K562 (cell line): ENCODE results near the gene GINS3. TPM values are rescaled to one million over a fixed set of nuclear protein-coding genes. Genes with fewer than 3 reads are reported as not detected.

ENCODE experiments used
- HEY1 ChIP-seq: fragments of 250-450 bp; sonication (Bioruptor Pico); IDR thresholded peaks from 2 replicates; pipeline ENCODE4 v1.5.0; 2020; ENCODE audit warnings: mild to moderate bottlenecking, moderate library complexity, borderline replicate concordance
- NFATC3 ChIP-seq: fragments of 450-650 bp; IDR thresholded peaks from 2 replicates; pipeline ENCODE4 v1.6.1; 2017; ENCODE audit warnings: mild to moderate bottlenecking
- POLR2AphosphoS2 ChIP-seq: IDR thresholded peaks from 2 replicates; pipeline ENCODE4 v1.6.1; 2012; ENCODE audit warnings: low read length, improper control_type of control experiment
- POLR2G ChIP-seq: fragments of 200-400 bp; formaldehyde crosslinking; IDR thresholded peaks from 2 replicates; pipeline ENCODE4 v1.6.1; 2017; ENCODE audit warnings: low read depth, mild to moderate bottlenecking, antibody characterized with exemption, low read length, moderate library complexity
- PTTG1 ChIP-seq: fragments of 450-650 bp; IDR thresholded peaks from 2 replicates; pipeline ENCODE4 v1.6.1; 2016; ENCODE audit warnings: low read depth, mild to moderate bottlenecking, missing genetic modification characterization, missing compliant biosample characterization
- SIN3A ChIP-seq, 2 experiments: fragments of 150-350 bp in 1 of 2; IDR thresholded peaks; 2 replicates each; pipeline ENCODE4 v1.6.1; 2011 to 2016; ENCODE audit warnings: borderline replicate concordance in 2 of 2, low read depth in 2 of 2, low read length in 2 of 2, mild to moderate bottlenecking in 2 of 2, moderate library complexity in 2 of 2; ENCODE audit not compliant: control insufficient read depth in 1 of 2
- ZNF41 ChIP-seq: fragments of 250-450 bp; sonication (Bioruptor Pico); conservative IDR thresholded peaks from 2 replicates; pipeline ENCODE4 v1.4.0; 2020; ENCODE audit warnings: mild to moderate bottlenecking
- ZNF507 ChIP-seq: conservative IDR thresholded peaks from 2 replicates; pipeline ENCODE4 v1.6.1; 2017; ENCODE audit warnings: missing genetic modification characterization, missing compliant biosample characterization
- ZNF76 ChIP-seq: fragments of 250-450 bp; sonication (Bioruptor Pico); IDR thresholded peaks from 2 replicates; pipeline ENCODE4 v1.4.0; 2020; ENCODE audit warnings: mild to moderate bottlenecking, moderate library complexity, borderline replicate concordance
- ZNF766 ChIP-seq: fragments of 200-800 bp; sonication (Bioruptor generic); conservative IDR thresholded peaks from 2 replicates; pipeline ENCODE4 v1.6.1; 2016; ENCODE audit warnings: missing genetic modification characterization, missing compliant biosample characterization
- ZNF830 ChIP-seq: fragments of 250-450 bp; sonication (Bioruptor Pico); IDR thresholded peaks from 2 replicates; pipeline ENCODE4 v1.5.0; 2021; ENCODE audit warnings: mild to moderate bottlenecking
- polyA plus RNA-seq, 8 experiments: library from polyadenylated mRNA; depleted of rRNA in 4 of 8; stranded (reverse) in 5 of 8; unstranded in 3 of 8; fragments of >200 nt; fragmentation: Nextera tagmentation in 2 of 8; fragmentation: Illumina TruSeq in 1 of 8; extraction: Ambion mirVana in 2 of 8; extraction: Trizol in 1 of 8; gene quantifications; 2 replicates each; pipeline versions ENCODE4 v1.2.1 to v1.2.3, GENCODE V29; 2011 to 2014; ENCODE audit warnings: inconsistent platforms in 1 of 8, missing spikeins in 1 of 8
- total RNA-seq, 7 experiments: library from RNA; depleted of rRNA in 6 of 7; stranded (reverse); fragments of >200 nt in 6 of 7; fragmentation: Illumina TruSeq in 2 of 7; extraction: Trizol in 2 of 7; gene quantifications; 2 replicates each; pipeline versions ENCODE4 v1.2.1 to v1.2.3, GENCODE V29; 2011 to 2021; ENCODE audit warnings: low replicate concordance in 1 of 7
- TF ChIP-seq, protein P1 (sequence below): fragments of 450-650 bp; IDR thresholded peaks from 2 replicates; pipeline ENCODE4 v1.7.1; 2018; ENCODE audit warnings: mild to moderate bottlenecking, low read depth; ENCODE audit not compliant: partially characterized antibody
- TF ChIP-seq, protein P2 (sequence below): fragments of 200-800 bp; sonication (Bioruptor generic); IDR thresholded peaks from 2 replicates; pipeline ENCODE4 v1.6.1; 2016; ENCODE audit warnings: missing genetic modification characterization, missing compliant biosample characterization
- TF ChIP-seq, protein P3 (sequence below): sonication (generic); formaldehyde crosslinking; IDR thresholded peaks from 2 replicates; pipeline ENCODE4 v1.8.0; 2022; ENCODE audit warnings: mild to moderate bottlenecking, missing genetic modification reagents, borderline replicate concordance
- TF ChIP-seq, protein P4 (sequence below), 3 experiments: IDR thresholded peaks in 2 of 3; conservative IDR thresholded peaks in 1 of 3; 2 replicates each; pipeline ENCODE4 v1.5.1; 2011 to 2012; ENCODE audit warnings: low read length in 3 of 3, mild to moderate bottlenecking in 3 of 3, control low read depth in 2 of 3, improper control_type of control experiment in 1 of 3, inconsistent platforms in 1 of 3, low read depth in 1 of 3, mixed read lengths in 1 of 3, moderate library complexity in 1 of 3; ENCODE audit not compliant: insufficient read depth in 2 of 3

Gene GINS3
- total and polyA plus RNA-seq, 9 of the 15 experiments (the other 6 are each of a cell fraction or from before 2014, with no cell fraction given), result 17.8 to 31.9 (median 25.4) TPM

DNA sequence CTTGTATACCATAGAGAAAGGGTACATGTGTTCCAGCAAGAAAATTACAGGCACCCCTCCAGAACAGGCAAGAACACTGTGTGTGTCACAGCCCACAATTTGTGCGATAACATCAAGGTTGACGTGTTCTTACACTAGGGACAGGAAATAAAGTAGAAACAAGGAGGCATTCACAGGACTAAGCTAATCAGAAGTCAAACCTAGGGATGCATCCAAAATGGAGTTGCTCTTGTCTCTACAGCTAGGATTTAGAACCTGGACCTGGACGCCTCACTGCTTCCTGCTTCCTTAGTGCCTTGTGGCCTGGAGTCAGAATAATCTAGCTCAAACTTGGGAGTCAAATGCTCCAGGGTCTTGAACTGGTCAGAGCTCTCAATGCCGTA lies 41.3 kb downstream of the GINS3 start (continued):
- peak; percentile 89; the same call in 1 of the 2 replicates for TF ChIP-seq ZNF76 (CRISPR knock-in tag)
- TF ChIP-seq POLR2G, result no peak
- peak; percentile 43; the same call in 1 of the 2 replicates for TF ChIP-seq ZNF507 (tag)
- TF ChIP-seq ZNF766 (CRISPR knock-in tag), result peak; percentile 96
- TF ChIP-seq, protein P1, sequence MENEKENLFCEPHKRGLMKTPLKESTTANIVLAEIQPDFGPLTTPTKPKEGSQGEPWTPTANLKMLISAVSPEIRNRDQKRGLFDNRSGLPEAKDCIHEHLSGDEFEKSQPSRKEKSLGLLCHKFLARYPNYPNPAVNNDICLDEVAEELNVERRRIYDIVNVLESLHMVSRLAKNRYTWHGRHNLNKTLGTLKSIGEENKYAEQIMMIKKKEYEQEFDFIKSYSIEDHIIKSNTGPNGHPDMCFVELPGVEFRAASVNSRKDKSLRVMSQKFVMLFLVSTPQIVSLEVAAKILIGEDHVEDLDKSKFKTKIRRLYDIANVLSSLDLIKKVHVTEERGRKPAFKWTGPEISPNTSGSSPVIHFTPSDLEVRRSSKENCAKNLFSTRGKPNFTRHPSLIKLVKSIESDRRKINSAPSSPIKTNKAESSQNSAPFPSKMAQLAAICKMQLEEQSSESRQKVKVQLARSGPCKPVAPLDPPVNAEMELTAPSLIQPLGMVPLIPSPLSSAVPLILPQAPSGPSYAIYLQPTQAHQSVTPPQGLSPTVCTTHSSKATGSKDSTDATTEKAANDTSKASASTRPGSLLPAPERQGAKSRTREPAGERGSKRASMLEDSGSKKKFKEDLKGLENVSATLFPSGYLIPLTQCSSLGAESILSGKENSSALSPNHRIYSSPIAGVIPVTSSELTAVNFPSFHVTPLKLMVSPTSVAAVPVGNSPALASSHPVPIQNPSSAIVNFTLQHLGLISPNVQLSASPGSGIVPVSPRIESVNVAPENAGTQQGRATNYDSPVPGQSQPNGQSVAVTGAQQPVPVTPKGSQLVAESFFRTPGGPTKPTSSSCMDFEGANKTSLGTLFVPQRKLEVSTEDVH, result no peak
- TF ChIP-seq, protein P2, sequence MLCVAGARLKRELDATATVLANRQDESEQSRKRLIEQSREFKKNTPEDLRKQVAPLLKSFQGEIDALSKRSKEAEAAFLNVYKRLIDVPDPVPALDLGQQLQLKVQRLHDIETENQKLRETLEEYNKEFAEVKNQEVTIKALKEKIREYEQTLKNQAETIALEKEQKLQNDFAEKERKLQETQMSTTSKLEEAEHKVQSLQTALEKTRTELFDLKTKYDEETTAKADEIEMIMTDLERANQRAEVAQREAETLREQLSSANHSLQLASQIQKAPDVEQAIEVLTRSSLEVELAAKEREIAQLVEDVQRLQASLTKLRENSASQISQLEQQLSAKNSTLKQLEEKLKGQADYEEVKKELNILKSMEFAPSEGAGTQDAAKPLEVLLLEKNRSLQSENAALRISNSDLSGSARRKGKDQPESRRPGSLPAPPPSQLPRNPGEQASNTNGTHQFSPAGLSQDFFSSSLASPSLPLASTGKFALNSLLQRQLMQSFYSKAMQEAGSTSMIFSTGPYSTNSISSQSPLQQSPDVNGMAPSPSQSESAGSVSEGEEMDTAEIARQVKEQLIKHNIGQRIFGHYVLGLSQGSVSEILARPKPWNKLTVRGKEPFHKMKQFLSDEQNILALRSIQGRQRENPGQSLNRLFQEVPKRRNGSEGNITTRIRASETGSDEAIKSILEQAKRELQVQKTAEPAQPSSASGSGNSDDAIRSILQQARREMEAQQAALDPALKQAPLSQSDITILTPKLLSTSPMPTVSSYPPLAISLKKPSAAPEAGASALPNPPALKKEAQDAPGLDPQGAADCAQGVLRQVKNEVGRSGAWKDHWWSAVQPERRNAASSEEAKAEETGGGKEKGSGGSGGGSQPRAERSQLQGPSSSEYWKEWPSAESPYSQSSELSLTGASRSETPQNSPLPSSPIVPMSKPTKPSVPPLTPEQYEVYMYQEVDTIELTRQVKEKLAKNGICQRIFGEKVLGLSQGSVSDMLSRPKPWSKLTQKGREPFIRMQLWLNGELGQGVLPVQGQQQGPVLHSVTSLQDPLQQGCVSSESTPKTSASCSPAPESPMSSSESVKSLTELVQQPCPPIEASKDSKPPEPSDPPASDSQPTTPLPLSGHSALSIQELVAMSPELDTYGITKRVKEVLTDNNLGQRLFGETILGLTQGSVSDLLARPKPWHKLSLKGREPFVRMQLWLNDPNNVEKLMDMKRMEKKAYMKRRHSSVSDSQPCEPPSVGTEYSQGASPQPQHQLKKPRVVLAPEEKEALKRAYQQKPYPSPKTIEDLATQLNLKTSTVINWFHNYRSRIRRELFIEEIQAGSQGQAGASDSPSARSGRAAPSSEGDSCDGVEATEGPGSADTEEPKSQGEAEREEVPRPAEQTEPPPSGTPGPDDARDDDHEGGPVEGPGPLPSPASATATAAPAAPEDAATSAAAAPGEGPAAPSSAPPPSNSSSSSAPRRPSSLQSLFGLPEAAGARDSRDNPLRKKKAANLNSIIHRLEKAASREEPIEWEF (CRISPR knock-in tag), result peak; percentile 81
- peak; percentile 86 for TF ChIP-seq PTTG1 (tag)
- TF ChIP-seq, protein P3, sequence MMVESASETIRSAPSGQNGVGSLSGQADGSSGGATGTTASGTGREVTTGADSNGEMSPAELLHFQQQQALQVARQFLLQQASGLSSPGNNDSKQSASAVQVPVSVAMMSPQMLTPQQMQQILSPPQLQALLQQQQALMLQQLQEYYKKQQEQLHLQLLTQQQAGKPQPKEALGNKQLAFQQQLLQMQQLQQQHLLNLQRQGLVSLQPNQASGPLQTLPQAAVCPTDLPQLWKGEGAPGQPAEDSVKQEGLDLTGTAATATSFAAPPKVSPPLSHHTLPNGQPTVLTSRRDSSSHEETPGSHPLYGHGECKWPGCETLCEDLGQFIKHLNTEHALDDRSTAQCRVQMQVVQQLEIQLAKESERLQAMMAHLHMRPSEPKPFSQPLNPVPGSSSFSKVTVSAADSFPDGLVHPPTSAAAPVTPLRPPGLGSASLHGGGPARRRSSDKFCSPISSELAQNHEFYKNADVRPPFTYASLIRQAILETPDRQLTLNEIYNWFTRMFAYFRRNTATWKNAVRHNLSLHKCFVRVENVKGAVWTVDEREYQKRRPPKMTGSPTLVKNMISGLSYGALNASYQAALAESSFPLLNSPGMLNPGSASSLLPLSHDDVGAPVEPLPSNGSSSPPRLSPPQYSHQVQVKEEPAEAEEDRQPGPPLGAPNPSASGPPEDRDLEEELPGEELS (CRISPR knock-in tag), result no peak
- TF ChIP-seq SIN3A (IDR thresholded peaks at IDR 0.05; ENCODE audit: borderline replicate concordance in 2 of 2, control insufficient read depth in 1 of 2, low read depth in 2 of 2, low read length in 2 of 2), result no peak
- TF ChIP-seq ZNF41 (CRISPR knock-in tag), result peak; percentile 88
- no peak for TF ChIP-seq NFATC3
- TF ChIP-seq HEY1 (CRISPR knock-in tag), result no peak
- TF ChIP-seq, protein P4, sequence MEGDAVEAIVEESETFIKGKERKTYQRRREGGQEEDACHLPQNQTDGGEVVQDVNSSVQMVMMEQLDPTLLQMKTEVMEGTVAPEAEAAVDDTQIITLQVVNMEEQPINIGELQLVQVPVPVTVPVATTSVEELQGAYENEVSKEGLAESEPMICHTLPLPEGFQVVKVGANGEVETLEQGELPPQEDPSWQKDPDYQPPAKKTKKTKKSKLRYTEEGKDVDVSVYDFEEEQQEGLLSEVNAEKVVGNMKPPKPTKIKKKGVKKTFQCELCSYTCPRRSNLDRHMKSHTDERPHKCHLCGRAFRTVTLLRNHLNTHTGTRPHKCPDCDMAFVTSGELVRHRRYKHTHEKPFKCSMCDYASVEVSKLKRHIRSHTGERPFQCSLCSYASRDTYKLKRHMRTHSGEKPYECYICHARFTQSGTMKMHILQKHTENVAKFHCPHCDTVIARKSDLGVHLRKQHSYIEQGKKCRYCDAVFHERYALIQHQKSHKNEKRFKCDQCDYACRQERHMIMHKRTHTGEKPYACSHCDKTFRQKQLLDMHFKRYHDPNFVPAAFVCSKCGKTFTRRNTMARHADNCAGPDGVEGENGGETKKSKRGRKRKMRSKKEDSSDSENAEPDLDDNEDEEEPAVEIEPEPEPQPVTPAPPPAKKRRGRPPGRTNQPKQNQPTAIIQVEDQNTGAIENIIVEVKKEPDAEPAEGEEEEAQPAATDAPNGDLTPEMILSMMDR (IDR thresholded peaks at IDR 0.05 in 2 of 3, conservative IDR thresholded peaks at IDR 0.05 in 1 of 3; ENCODE audit: insufficient read depth in 2 of 3, low read depth in 1 of 3, low read length in 3 of 3), result no peak
- TF ChIP-seq ZNF830, result 0 out of 2 replicates have a peak, but pooled peaks have one; percentile 32
- TF ChIP-seq POLR2AphosphoS2, result no peak
